HG03565 (cell line): ENCODE measurements around the gene SMLR1.
"Not testable (repeated sequence)": the region's sequence is repeated elsewhere in the genome, so short reads cannot be mapped to it uniquely, and the experiment has no call there.

Experiments used
- ATAC-seq: cut with Tn5 transposase; IDR thresholded peaks from one replicate; pipeline ENCODE4 v1.9.1; 2021; ENCODE audit warnings: mild to moderate bottlenecking, moderate library complexity; ENCODE audit not compliant: unreplicated experiment

SMLR1 gene

GRCh38 chr6:130827247-130828149 is at the start of gene SMLR1:
SMLR1 (plus strand) TSS chr6:130827406; CDS start chr6:130827414, 8 bp downstream.
- no peak for ATAC-seq

- ATAC-seq, result no peak
Observed at GRCh38 chr6:130778946-130779657, 48.1 kb upstream of the SMLR1 start.

GRCh38 chr6:130779658-130780033 is 47.6 kb upstream of the SMLR1 start:
- ATAC-seq, result no peak

GRCh38 chr6:130780122-130780521 is 47.1 kb upstream of the SMLR1 start:
- ATAC-seq, result no peak

GRCh38 chr6:130781557-130781956 is 45.6 kb upstream of the SMLR1 start:
- ATAC-seq, result no peak

- no peak for ATAC-seq
Observed at GRCh38 chr6:130783416-130784107, 43.6 kb upstream of the SMLR1 start.

- ATAC-seq, result no peak
Observed at GRCh38 chr6:130787726-130788500, 39.3 kb upstream of the SMLR1 start.

- no peak for ATAC-seq
Observed at GRCh38 chr6:130788954-130789353, 38.3 kb upstream of the SMLR1 start.

- ATAC-seq, result no peak
Observed at GRCh38 chr6:130794010-130794697, 33.1 kb upstream of the SMLR1 start.

- ATAC-seq, result no peak
Observed at GRCh38 chr6:130794738-130795137, 32.5 kb upstream of the SMLR1 start.

- no peak for ATAC-seq
Observed at GRCh38 chr6:130796313-130796905, 30.8 kb upstream of the SMLR1 start.

- ATAC-seq, result no peak
Observed at GRCh38 chr6:130797061-130797460, 30.1 kb upstream of the SMLR1 start.

- not testable (repeated sequence) for ATAC-seq
Observed at GRCh38 chr6:130801368-130801767, 25.8 kb upstream of the SMLR1 start.

GRCh38 chr6:130810307-130811030 is 16.7 kb upstream of the SMLR1 start:
- no peak for ATAC-seq

- ATAC-seq, result no peak
Observed at GRCh38 chr6:130811932-130812331, 15.3 kb upstream of the SMLR1 start.

GRCh38 chr6:130814506-130814905 is 12.7 kb upstream of the SMLR1 start:
- no peak for ATAC-seq

- no peak for ATAC-seq
Observed at GRCh38 chr6:130815200-130816071, 11.8 kb upstream of the SMLR1 start.

GRCh38 chr6:130822736-130823135 is 4.5 kb upstream of the SMLR1 start:
- ATAC-seq, result no peak
